Umbilical cord (tissue), 2 donors: ENCODE measurements around the gene PCSK1. TPM values are rescaled to one million over a fixed set of nuclear protein-coding genes. Genes with fewer than 3 reads are reported as not detected.

Experiments
- DNase-seq: peaks from one replicate; pipeline ENCODE4 v3.0.0-alpha.2; 2015; ENCODE audit warnings: low spot score
- total RNA-seq: library from RNA; depleted of rRNA; stranded (reverse); fragments of >200 nt; gene quantifications from one replicate; pipeline ENCODE4 v1.2.3, GENCODE V29; 2014; ENCODE audit warnings: low replicate concordance; ENCODE audit not compliant: insufficient read depth

Gene PCSK1
- 0.96 TPM for total RNA-seq

DNA sequence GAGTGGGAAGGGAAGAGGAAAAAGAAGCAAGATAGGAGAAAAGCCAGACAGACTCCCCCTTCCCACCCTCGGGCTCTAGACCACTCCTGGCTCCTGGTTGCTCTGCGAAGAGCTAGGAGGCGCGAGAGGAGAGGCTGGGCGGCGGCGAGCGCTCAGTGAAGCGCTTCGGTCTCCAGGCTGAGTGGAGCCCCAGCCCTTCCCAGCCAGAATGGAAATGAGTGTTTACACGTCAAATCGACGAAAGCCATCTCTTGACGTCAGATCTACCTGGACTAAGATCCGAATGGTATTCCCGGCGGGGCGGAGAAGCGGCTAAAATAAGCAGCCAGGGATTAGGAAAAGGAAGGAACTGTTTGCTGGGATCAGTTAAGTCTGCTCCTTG is at the start of gene PCSK1:
TSS of gene PCSK1 (minus strand) at position 183 of the 382 bp plus-strand sequence. CDS start 206 bp downstream, outside the sequence.
- DNase-seq = no peak

DNA sequence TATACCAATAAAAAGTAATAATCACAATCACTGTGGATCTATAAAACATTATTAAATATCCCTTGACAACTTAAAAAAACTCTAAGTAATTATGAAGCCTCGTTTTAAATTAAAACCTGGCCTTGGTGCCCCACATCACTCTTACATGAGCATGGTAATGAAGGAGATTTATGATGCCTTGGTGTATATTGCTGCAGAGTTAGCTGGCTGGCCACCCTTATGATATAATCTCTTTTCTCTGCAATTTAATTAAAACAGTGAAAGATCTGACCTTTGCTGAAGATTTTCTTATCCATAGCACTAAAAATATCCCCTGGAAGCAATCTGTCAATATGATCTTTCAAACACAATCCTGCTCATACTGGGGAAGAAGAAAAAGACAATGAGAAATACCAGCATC is 48.8 kb upstream of the PCSK1 start:
- no peak for DNase-seq

DNA sequence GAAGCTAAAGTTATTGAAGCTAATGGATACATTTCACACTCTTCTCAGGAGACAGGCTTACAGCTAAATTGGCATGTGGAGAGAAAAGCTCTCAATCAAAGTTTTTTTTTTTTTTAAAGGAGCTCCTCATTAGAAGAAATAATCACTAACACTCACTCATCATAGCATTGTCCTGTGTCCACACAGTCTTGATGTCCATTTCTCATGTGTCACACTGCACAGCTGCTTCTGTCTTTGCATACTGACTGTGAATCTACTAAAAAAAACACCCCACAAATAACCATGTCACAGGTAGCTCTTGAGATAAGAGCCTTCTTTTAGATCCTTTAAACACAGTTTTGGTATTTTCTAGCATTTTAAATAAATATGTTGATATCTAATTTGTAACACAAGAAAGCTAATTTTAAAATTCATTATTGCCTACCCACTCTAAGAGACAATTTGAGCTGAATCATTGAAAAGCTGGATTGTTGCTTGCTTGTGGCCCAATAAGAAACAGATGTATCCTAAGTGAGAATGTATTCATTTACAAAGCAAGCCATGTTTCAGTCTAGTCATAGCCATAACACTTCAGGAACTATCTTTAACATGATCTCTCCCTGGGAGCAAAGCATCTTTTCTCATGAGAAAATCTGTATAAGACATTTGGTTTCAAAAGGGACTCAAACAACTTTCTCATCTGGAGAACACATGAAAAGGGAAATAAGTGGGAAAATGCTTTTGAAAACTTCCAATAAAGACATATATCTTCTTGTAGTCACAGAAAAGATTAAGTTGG is 48.1 kb upstream of the PCSK1 start:
- DNase-seq = no peak

DNA sequence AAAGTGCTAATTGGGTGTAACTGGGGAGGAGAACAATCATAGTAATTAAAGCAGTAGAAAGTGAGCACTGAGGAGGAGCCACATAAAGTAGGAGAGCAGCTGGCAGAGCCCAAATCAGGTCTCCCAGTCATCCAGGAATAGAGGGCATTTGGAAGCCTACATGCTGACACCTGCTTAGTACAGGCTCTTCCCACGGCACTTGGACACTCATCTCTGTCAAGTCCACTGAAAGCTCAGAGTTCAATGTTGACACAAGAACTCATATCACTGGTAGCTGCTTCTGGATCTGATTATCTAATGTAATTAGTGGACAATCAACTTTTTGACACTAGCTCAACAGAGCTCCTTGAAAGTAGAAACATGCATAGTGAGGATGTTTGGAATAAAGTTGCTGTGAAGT is 45.9 kb upstream of the PCSK1 start:
- no peak for DNase-seq

DNA sequence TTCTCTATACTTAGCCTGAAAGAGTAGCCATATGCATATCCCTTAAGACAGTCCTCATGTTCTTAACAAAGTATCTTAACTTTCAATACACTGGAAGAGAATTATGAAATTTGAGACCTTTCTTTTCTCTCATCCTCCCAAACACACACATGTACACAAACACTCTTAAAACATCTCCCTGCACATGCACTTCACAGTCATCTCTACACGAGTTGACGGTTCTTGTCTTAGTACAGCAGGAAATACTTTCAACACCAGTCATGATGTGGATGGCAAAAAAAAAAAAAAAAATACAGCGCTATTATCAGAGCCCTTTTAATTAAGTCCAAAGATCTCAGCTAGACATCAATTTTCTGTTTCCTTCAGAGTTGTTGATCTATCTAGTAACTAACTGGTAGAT is 43.6 kb upstream of the PCSK1 start:
- no peak for DNase-seq

DNA sequence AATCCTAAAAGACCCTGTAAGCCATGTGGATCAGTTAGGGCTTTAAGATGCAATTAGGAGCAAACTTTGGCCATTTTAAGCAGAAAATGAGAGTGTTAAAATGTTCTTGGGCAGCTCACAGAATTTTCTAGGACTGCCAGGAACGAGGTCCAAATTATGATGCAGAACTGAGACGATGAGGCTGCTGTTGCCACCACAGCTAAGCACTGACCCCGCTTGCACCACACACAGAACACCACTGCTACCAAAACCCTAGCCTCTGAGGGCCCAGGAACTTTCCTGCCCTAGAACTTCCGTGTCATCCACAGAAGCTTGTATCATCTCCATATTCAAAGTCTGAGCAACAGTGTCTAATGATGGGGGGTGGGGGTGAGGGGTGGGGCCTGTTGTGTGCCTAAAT is 41.0 kb upstream of the PCSK1 start:
- no peak for DNase-seq

DNA sequence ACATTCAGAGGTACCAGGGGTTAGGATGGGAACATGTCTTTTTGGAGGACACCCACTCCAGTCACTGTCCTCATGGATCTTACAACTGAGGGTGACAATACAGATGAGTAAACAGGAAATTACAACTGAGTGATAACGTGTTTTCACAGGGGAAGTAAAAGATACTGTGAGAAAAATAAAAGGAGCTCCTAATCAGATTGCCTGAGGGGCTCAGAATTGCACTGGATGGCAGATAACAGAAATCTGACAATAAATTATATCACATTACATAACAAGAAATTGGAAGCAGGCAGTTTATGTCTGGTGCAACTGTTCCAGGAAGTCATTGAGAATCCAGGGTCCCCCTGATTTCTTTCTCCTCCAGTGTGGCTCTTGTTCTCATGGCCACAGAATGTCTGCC is 40.1 kb upstream of the PCSK1 start:
- DNase-seq = no peak

DNA sequence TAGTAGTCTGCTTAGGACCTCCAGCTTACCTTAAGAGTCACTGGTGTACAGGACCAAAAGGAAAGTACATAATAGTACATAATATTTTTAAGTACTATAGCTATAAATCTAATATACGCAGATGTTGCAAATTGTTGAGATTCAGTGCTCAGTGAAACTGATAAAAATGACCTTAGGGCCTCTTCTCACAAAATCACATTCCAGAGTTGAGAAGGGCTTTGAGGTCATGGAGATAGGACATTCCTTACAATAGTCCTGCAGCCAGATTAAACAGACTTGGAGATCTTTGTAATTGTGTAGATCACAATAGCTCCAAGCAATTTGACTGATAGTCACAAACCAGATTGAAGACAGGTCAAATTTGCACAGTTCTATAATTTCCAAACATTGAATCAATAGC is 37.7 kb upstream of the PCSK1 start:
- DNase-seq = no peak

DNA sequence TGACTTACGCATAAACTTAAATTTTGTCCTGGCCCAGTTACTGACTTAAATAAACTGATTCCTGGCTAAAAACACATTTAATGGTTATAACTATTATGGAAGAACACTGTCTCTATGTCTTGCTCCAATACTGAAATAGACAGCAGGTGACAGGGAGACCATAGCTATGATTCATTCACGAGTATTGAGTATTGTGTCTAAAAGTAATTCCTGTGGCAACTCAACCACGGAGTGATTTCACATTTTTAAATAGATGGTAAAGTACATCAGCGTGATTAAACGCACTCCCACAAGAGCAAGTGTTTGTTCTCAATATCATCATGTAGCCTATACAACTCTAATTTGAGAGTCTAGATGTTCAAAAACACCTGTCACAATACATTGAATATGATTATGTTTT is 35.9 kb upstream of the PCSK1 start:
- no peak for DNase-seq

DNA sequence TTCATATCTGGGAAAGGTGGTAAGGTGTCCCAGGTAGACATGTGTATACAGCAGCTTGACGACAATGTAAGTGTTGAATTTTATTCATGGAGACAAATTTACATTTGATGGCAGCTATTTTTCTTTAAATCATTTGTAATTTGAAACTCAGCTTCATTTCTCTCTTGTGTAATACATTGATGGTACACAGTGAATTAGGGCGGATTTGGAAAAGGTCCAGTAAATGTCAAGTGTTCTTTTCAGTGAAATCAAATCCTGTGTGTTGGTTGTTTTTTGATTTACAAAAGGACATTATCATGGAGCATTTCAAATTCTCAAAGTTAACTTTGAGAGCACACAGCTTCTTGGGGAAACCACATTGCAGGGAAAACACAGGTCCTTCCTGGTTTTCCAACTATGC is 30.0 kb upstream of the PCSK1 start:
- no peak for DNase-seq

DNA sequence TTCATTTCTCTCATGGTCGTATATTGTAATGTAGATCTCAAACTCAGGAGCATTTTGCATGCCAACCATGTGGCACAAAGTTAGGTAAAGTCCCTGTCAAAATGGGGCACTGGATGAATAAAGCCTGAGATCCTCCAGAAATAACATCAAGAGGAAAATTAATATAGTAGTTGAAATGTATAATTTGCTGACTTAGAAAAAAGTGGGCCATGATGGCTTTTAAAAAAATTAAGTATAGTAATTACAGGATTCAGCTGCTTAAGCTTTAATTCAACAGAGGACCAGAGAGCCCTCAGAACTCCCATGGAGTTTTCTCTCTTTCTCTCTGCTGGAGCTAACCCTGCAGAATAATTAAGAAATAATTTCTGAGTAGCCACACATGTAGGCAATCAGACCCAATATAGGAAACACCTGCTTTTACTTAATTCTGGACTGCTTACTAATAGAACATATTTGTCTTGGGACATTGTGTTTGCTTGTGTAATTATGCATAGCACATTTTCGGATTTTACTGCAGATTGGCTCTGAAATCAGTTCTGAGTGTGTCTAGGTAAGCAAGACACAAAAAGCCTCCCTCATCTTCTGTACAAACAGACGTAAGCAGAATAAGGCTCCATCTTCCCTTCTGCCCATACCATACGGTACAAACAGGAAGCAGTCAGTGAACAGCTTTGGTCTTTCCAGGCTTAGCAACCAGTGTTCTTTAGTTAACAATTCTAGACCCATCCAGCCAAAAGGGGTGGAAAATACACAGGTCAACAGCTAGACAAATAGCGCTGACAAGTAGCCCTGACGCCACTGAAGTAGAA is 26.5 kb upstream of the PCSK1 start:
- no peak for DNase-seq

DNA sequence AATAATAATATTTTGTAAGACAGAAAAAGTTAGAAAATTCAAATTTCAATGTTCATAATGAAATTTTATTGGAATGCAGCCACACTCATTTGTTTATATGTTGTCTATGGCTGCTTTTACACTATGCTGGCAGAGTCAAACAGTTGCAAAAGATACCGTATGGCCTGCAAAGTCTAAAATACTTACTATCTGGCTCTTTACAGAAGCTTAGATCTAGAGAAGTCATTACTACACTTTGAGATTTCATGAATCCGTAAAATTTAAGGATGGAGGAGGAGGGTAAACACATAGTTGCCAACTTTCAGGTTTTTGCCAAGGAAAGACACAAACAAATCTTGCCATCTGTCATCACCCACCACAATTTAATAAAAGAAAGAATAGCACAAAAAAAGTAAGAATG is 25.1 kb upstream of the PCSK1 start:
- DNase-seq = no peak

DNA sequence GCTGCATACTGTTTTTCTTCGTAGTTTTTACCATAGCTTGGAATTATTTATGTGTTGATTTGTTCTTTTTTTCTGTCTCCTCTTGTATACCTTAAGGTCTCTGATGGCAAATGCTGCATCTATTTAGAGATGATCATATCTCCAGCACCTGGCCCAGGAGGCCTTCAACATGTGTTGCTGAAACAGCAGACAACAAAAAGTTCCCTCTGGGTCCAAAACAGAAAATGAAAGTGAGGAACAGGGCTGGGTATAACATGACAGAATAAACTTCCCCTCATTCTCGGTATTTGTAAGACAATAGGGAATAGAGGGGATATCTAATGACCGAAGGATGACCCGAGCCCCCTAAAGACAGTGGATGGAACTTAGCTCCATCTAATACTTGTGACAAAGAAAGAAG is 22.7 kb upstream of the PCSK1 start:
- no peak for DNase-seq

DNA sequence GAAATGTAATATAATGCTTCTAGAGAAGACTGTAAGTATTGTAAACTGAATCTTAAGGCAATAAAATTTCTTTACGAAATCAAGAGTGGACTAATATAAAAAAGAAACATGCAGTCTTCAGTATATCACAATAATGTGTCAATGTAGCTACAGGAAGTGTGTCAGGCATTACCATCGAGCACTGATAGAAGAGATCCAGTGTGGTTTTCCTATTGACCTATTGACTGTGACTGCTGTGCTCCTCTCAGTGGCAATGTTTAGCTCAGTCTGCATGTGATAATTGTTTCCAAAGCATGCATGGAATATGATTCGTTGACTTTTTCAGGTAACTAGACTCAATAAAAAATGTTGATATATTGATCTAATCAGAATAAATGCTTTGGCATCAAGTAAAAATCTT is 20.3 kb upstream of the PCSK1 start:
- DNase-seq = no peak

DNA sequence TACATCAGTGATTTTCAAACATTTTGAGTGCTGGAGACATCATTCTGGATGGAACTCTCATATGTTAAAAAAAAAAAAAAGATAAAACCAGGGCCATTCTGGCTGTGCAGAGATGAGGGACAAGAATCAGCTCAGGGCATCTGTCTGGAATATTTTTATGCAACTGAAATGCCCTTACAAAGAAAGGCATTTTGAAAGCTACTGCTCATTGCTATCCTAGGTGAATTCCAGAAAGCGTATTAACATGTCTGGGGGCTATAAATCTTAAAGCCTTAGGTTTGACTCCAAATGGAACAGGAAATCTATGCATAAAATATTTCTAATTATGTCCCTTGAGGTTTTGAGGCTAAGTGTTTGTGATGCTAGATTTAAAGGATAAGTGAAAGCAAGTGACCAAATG is 14.9 kb upstream of the PCSK1 start:
- DNase-seq = no peak

DNA sequence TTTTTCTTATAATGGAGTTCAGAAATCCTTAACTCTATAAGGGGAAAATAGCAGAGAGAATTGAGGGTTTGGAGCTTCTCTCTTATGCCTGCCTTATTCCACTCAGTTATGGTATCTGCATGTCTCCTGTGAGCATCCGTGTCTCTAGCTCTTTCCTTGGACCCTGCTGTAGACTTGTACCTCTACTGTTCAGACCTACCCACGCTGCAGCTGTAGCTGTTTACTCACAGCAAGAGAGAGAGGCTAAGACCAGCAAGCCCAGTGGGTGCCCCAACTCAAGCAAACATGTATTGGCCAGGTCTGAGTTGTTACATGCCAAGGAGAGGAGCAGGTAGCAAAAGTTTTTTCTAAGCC is 7.1 kb upstream of the PCSK1 start:
- DNase-seq = no peak

DNA sequence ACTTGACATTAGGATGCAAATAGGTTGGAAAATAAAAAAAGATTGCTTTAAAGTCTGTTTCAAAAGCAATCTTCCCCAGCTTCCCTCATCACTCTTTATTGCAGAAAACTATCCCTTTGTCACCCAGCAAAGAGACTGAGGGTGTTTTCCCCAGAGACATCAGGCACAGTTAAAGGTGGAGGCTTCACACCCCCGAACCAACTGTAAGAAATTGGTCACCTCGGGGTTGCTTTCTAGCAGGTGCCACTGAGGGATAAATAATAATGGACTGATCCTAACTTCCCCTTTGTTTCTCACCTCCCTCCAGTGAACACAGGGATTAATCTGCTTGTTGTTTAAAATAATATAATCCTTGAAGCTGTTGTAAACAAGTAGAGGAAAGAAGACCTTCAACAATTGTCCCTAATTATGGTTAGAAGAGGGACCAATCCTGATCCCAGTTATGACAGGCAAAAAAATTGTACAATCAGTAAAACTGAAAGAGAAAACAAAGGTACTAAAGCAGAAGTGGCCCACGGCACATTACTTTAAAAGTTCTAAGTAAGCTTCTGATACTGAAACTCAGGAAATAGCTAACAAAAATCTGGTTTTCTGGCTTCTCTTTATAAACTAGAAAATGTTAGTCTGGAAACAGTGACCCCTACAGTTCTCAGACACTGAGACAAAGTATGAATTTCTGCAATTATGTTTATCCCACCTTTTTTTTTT is 6.6 kb upstream of the PCSK1 start:
- DNase-seq = no peak

DNA sequence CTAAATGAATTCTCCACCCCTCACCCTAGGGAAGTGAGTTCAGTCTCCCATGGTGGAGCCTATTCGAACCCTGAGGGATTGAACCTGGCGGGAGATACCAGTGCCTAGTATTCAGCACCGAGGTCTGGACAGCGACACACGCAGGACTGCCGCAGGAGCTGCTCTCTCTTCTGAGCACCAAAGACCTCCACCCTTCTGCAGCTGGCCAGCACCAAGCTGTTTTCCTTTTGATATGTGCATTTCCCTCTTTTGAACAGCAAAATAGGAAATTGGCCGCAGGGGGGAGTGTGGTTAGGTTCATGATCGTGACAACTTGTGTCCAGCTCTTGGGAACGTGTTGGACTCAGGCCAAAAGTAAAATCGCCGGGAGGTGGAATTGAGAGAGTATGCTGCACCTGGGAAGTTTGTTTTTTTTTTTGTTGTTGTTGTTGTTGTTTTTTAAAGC is 1.2 kb upstream of the PCSK1 start:
- peak; percentile 79 for DNase-seq

DNA sequence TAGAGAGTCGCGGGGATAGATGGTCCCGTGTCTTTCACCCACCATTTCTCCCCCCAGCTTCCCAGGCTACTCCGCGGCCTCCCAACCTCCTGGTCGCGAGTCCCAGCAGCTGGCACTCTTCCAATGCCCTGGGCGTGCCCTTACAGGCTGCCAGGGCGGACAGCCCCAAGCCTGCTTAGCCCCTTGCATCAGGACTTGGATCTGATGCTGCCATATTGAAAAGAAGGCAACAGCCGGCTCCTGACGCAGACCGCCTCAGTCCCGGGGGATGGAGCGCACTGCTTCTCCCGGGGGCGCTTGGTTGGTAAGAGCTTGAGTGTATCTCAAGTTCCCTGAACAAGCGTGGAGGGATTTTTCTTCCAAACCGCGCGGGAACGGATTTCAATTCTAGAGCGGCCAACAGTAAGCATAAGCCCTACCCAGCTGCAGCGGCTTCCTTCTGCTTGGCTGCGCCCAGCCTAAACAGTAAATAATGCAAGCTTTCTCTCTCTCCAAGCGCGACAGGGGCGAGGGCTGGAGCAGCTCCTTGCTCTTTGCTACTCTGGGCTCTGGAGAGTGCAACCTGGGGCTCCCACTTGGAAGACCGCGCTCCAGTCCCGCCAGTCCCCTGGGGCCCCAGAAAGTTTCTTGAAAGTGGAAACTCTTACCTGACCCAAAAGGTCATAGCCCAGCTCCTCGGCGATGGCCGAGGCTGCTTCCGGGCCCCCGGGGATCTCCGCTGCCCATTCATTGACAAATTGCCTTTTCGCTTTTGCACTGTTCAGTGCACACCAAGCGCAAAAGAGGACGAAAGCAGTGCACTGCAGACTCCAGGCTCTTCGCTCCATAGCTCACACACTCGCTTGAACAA is 607 bp downstream of the PCSK1 start:
- DNase-seq = no peak

DNA sequence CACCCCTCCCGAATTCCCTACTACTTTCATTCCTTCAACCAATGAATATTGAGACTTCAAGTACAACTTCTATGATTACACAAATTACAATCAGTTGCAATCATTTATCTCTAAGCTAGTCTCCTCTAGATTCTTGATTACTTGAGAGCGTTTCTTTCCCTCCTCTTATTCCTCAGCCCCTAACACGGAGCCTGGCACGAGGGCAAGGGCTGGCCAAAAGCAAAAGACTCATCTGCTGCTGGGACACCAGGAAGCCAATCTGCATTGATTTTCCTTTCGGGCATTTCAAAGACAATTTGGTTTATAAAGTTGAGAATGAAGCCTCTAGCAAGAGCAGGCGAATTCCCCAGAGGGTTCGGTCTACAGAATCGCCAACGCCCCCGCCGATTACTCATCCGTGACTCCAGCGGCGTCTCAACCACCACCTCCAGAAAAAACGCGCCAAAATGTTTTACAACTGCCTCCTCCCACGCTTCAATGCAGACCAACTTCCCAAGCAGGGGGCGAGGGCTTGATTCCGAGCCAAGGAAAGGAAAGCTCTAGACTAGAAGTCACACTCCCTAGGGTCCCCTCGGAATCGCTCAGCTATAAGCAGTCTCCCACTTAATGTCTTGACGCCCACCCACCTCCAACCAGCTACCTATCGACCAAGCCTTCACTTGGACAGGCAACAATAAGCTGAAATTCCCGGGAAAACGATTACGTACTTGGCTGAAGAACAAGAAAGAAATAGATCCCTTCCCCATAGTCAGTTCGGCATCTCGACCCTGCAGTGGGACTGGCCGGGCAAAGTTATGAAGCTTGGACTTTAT is 1.5 kb downstream of the PCSK1 start:
- DNase-seq = no peak

DNA sequence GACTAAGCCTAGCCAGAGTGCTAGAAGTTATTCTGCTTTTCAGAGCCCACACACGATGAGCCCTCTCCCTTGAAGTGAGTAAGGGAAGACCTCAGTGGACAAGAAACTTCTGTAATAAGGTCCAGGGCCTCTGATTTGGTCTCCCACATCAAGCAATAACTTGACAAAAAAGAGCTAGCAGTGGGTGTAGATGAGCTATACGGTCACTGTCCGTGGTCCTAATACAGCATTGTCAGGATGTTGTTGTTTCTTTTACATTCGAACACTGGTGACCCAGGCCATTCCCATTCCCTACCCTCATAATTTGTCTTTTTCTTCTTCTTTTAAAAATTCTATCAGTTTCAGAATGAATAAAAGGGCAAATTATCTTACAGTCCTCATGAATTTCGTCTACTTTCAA is 5.2 kb downstream of the PCSK1 start:
- no peak for DNase-seq
